Stimulated activated CD4-positive, alpha-beta T cell treated with anti-CD3 and anti-CD28 coated beads, Interleukin-1b, Interleukin-23, amount 100 ng/mL, for 4 hours (primary cell): ENCODE measurements around the gene ZNF385B.
"Not testable (repeated sequence)": the region's sequence is repeated elsewhere in the genome, so short reads cannot be mapped to it uniquely, and the experiment has no call there.

Experiments
- DNase-seq, 2 donors: peaks; one replicate each; pipeline ENCODE4 v3.0.0-alpha.2; 2020; ENCODE audit warnings: low read depth in 2 of 2

The ZNF385B gene

GRCh38 chr2:179631769-179632385 lies 229.5 kb downstream of the ZNF385B start:
- not testable (repeated sequence) for DNase-seq

DNA sequence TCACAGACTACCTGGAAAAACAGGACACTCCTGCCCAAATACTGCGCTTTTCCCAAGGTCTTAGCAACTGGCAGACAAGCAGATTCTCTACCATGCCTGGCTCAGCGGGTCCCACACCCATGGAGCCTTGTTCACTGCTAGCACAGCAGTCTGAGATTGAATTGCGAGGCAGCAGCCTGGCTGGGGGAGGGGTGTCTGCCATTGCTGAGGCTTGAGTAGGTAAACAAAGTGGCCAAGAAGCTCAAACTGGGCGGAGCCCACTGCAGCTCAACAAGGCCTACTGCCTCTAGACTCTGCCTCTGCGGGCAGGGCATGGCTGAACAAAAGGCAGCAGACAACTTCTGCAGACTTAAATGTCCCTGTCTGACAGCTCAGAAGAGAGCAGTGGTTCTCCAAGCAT lies 231.6 kb downstream of the ZNF385B start:
- not testable (repeated sequence) for DNase-seq

DNA sequence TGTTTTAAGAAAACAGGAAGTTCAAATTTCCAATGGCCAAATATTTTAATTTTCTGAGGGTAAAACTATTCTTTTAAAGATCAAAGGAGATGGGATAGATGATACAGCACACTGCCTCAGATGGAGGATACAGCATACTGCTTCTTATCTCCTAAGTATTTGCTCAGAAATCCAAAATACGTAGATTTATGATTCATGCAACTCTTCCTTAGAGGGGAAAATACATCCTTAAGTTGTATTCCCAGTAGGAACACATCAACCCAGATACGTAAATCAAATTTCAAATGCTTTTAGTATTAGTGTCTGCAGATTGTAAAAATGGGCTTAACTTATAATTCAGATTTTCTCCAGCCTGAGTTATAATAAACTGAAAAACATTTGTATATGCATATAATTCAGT lies 235.2 kb downstream of the ZNF385B start:
- DNase-seq: no peak

- no peak for DNase-seq
Measured at GRCh38 chr2:179622635-179623300, 238.6 kb downstream of the ZNF385B start.

DNA sequence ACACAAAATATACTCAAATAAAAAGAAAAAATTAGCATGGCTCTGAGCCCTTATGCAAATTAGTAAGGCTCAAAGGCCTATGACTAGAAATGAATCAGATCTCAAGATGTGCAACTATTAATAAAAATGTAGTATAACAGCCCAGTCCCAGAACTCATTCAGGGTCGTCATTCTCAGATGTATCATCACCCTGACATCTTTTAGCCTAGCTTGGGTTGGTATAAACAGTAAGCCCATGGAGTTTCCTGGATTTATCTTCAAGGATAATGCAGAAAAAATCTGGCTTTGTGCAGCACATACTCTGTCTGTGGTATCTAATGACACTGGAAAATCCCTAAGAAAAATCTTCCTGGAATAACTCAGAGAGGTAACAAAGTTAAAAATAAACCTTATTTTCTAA lies 239.3 kb downstream of the ZNF385B start:
- DNase-seq: no peak

DNA sequence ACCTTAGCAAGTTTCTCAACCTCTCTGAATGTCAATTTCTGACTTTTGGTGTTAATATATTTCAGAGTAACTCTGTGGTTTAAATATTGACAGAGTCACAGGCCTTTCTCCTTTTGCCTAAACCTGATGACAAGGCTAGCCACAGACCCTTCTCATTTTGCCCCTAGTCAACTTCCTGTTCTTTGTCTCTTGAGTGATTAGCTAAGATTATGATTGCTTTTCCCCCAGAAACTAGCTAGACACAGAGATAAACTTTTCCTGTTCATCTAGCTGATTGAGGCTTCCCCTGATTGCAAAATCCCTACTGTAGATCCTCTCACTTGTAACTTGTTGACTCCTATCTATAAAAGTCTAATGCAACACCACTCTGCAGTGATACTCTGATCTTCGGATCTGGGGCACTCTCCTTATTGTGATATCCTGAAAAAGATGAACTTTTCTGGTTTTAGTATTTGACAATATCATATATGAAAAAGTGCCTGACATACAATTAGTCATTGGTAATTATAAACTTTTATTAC lies 241.4 kb downstream of the ZNF385B start:
- no peak for DNase-seq

DNA sequence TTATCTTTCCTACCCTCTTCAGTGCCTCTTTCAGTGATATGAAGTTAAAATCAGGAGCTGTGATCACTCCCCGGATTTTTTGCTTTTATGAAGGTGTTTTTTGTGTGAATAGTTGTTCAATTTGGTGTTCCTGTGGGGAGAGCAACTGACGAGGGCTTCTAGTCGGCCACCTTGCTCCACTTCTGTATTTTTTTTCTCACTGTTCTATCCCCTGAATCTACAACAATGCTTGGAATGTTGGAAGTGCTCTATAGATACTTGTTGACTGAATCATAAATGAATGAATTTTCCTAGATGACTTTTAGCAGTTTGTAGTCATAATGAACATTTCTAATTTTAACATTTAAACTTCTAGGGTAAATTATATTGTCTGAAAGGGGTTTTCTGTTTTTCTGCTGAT lies 247.3 kb downstream of the ZNF385B start:
- no peak for DNase-seq

DNA sequence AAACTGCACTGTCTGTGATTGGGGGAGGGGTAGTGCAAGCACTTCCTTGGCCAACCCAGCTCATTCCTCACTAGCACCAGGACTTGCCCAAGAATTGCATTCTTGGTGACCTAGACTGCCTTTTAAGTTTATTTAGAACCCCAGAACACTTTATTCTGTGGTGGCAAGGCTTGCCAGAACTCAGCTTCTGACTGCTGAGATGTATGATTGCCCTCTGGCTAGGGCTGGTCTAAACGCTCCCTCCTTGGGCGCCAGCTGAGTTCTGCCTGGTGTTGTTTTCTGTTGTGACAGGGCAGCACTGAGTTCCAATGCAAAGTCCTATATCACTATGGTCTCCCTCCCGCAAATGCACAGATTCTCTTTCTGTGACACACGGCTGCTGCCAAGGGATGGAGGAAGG lies 247.7 kb downstream of the ZNF385B start:
- DNase-seq: no peak

DNA sequence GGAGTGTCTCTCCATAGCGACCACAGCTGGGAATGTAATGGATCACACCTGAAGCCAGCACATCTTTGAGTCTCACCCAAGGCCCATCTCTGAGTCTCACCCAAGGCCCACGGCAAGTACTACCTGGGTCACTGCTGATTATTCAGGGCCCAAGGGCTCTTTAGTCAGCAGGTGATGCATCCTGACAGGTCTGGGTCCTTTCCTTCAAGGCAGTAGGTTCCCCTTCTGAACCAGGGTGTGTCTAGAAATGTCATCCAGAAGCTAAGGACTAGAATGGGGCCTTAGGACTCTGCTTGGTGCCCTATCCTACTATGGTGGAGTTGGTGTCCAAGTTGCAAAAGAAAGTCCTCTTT lies 248.1 kb downstream of the ZNF385B start:
- DNase-seq: no peak

DNA sequence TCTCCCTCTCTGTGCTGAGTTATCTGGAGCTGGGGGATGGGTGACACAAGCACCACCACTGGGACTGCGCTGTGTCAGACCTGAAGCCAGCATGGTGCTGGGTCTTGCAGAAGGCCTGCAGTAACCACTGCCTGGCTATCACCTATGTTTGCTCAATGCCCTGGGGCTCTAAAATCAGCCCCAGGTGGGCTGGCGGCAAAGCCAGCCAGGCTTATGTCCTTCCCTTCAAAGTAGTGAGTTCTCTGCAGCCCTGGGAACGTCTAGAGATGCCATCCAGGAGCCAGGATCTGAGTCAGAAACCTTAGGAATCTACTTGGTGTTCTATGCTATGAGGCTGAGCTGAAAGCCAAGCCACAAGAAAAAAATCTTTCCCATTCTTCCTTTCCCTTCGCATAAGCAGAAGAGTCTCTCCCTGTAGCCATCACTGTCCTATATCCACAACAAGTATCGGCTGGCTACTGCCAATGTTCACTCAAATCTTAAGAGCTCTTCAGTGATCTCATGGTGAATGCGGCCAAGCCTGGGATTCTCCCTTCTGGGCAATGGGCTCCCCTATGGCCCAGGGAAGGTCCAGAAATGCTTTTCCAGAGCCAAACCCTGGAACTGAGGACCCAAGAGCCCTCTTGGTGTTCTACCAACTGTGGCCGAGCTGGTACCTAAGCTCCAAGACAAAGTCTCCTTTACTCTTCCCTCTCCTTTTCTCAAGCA lies 248.7 kb downstream of the ZNF385B start:
- DNase-seq: no peak

GRCh38 chr2:179612108-179612507 lies 249.3 kb downstream of the ZNF385B start:
- DNase-seq: no peak

GRCh38 chr2:179606141-179606540 lies 255.3 kb downstream of the ZNF385B start:
- DNase-seq: no peak

GRCh38 chr2:179605341-179605740 lies 256.1 kb downstream of the ZNF385B start:
- no peak for DNase-seq

DNA sequence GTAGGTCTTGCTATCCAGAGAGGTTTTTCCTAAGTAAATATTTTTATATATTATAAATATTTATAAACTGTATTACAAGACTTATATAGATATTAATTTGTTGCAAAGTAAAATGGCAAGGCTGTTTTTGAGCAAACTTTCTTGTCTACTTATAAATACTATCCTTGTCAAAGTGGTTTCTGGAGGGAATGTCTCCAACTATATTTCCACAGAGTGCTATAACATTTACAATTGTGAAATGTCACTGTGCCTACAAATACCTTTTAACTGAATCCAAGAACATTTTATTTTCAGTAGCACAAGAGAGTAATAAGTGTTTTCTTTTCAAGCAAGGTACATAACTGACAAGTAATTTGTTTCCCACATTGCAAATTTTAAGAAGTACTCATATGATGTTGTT lies 256.8 kb downstream of the ZNF385B start:
- no peak for DNase-seq

GRCh38 chr2:179602452-179602851 lies 259.0 kb downstream of the ZNF385B start:
- no peak for DNase-seq

DNA sequence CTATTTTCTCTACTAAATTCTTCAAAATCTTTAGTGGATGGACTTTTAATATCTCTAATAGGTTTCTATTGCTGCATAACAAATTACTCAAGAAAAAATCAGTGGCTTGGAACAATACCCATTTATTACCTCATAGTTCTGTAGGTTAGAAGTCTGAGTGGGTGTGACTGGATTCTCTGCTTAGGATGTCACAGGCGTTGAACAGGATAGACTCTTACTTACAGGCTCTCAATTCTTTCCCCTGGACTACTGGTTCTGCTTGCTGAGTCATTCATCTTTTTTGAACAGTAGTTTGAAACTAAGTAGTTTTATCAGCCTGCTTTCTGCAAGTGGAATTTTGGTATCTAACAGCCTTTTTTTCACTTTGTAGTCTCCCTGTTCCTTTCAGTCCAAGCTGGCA lies 265.4 kb downstream of the ZNF385B start:
- no peak for DNase-seq

DNA sequence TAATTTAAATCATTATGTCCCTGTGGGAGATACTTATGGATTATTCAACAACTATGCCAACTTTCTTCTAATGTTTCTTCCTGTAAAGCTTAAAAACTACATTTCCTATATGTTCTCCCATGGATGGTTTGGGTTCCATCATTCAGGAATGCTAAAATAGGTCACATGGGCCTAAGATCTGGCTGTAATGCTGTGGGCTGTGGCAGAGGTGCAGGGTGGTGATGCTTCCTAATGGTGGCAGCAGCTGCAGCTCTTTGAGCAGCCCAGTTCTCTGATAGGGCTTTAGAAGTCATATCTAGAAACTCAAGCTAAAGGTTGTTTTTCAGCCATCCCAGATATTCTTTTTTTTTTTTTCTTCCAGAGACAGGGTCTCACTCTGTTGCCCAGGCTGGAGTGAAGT lies 266.1 kb downstream of the ZNF385B start:
- no peak for DNase-seq

DNA sequence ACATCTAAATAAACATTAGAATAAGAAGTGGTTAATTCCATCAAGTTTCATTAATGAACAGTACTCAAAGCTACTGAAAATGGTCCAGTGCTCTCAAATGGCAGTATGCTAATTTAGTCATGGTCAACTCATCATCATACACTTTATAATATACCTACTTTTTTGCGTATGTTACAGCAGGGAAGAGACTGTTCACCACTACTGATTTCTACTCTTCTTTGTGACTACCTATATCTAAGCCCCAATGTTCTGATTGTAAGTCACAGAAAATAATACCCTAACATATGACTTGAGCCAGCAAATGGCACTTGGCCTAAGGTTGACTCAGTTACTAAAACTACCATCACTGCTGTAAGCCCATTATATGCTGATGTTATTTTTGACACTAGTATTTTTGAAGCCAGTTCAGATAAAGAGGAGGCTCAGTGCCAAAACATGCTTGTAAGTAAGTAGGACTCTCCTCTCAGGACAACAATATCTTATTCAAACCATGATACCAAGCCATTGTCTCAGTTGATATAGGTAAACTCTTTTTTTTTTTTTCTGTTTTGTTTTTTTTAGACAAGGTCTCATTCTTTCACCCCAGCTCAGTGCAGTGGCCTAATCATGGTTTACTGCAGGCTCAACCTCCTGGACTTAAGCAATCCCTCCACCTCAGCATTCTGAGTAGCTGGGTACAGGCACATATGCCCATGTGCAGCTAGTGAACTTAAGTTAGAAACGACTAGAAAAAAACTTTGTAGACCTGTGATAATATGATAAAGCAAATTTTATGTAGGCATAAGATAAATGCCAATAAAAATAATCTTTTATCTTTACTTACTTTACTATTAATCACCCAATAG lies 266.9 kb downstream of the ZNF385B start:
- DNase-seq: no peak

DNA sequence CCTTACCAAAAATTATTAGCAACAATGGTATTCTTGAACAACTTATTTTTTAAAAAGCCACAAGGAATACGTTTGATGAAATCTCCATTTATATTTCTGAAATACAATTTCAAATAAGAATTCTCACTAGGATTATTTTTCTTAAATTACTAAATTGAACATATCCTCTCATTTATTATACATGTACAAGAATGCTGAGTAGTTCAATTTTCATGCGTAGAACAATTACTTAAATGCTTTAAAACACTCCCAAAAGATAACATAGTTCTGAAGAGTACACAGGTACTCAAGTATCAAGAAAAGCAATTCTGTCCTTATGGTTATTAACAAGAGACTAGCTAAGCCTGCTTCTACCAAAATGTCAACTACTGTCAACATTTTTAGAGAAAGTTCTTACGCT lies 268.1 kb downstream of the ZNF385B start:
- DNase-seq: no peak

- DNase-seq: no peak
Measured at GRCh38 chr2:179592167-179592936, 269.1 kb downstream of the ZNF385B start.

GRCh38 chr2:179591690-179592089 lies 269.7 kb downstream of the ZNF385B start:
- no peak for DNase-seq
